GM12878 (cell line): ENCODE data around the gene RAPGEF1. TPM values are rescaled to one million over a fixed set of nuclear protein-coding genes. Genes with fewer than 3 reads are reported as not detected.

ENCODE experiments used
- BACH1 ChIP-seq: fragments of 450-650 bp; IDR thresholded peaks from 2 replicates; pipeline ENCODE4 v1.6.1; 2017; ENCODE audit warnings: mild to moderate bottlenecking, borderline replicate concordance
- CBFB ChIP-seq: IDR thresholded peaks from 2 replicates; pipeline ENCODE4 v1.6.1; 2016; ENCODE audit warnings: antibody characterized with exemption, low read depth
- CHD1 ChIP-seq: IDR thresholded peaks from 2 replicates; pipeline ENCODE4 v1.6.1; 2012; ENCODE audit warnings: low read depth, low read length, improper control_type of control experiment
- ELK1 ChIP-seq: IDR thresholded peaks from 2 replicates; pipeline ENCODE4 v1.6.1; 2012; ENCODE audit warnings: low read depth, low read length, improper control_type of control experiment
- EZH2 ChIP-seq: IDR thresholded peaks from 2 replicates; pipeline ENCODE4 v1.6.1; 2012; ENCODE audit warnings: low read depth, mild to moderate bottlenecking, control low read depth, inconsistent platforms, low read length, borderline replicate concordance; ENCODE audit not compliant: control insufficient read depth
- FOXM1 ChIP-seq: IDR thresholded peaks from 2 replicates; pipeline ENCODE4 v1.6.1; 2012; ENCODE audit warnings: low read depth, mild to moderate bottlenecking, inconsistent platforms, low read length, moderate library complexity
- GABPA ChIP-seq: IDR thresholded peaks from 2 replicates; pipeline ENCODE4 v1.6.1; 2014; ENCODE audit warnings: antibody characterized with exemption, low read depth, mild to moderate bottlenecking, inconsistent platforms
- GATAD2B ChIP-seq: fragments of 450-650 bp; conservative IDR thresholded peaks from 2 replicates; pipeline ENCODE4 v1.6.1; 2017; ENCODE audit warnings: low read depth, mild to moderate bottlenecking, moderate library complexity
- HCFC1 ChIP-seq: fragments of 150-350 bp; IDR thresholded peaks from 2 replicates; pipeline ENCODE4 v1.6.1; 2014; ENCODE audit warnings: low read length
- MEF2A ChIP-seq: IDR thresholded peaks from 2 replicates; pipeline ENCODE4 v1.6.1; 2011; ENCODE audit warnings: low read depth, mild to moderate bottlenecking, low read length, moderate library complexity; ENCODE audit not compliant: insufficient read depth
- MEF2B ChIP-seq: fragments of 450-650 bp; IDR thresholded peaks from 2 replicates; pipeline ENCODE4 v1.6.1; 2018; ENCODE audit warnings: mild to moderate bottlenecking, moderate library complexity; ENCODE audit not compliant: partially characterized antibody, poor library complexity, severe bottlenecking
- MTA2 ChIP-seq: fragments of 450-650 bp; IDR thresholded peaks from 2 replicates; pipeline ENCODE4 v1.6.1; 2016; ENCODE audit warnings: low read depth, mild to moderate bottlenecking, moderate library complexity
- NFYB ChIP-seq: IDR thresholded peaks from 2 replicates; pipeline ENCODE4 v1.6.1; 2011; ENCODE audit warnings: low read depth, mild to moderate bottlenecking, low read length, improper control_type of control experiment, moderate library complexity; ENCODE audit not compliant: insufficient read depth
- RFX5 ChIP-seq: IDR thresholded peaks from 2 replicates; pipeline ENCODE4 v1.6.1; 2011; ENCODE audit warnings: low read depth, low read length, improper control_type of control experiment
- RUNX3 ChIP-seq: IDR thresholded peaks from 2 replicates; pipeline ENCODE4 v1.6.1; 2012; ENCODE audit warnings: low read length, inconsistent platforms
- SP1 ChIP-seq: IDR thresholded peaks from one replicate; pipeline ENCODE4 v1.6.1; 2011; ENCODE audit warnings: low read depth, low read length
- SREBF1 ChIP-seq: IDR thresholded peaks from 2 replicates; pipeline ENCODE4 v1.6.1; 2012; ENCODE audit warnings: mild to moderate bottlenecking, low read length
- SREBF2 ChIP-seq: IDR thresholded peaks from 2 replicates; pipeline ENCODE4 v1.6.1; 2012; ENCODE audit warnings: mild to moderate bottlenecking, low read length
- STAT3 ChIP-seq: IDR thresholded peaks from 2 replicates; pipeline ENCODE4 v1.6.1; 2011; ENCODE audit warnings: low read depth, low read length, improper control_type of control experiment
- TCF3 ChIP-seq: IDR thresholded peaks from 2 replicates; pipeline ENCODE4 v1.6.1; 2012; ENCODE audit warnings: low read depth, mild to moderate bottlenecking, low read length, borderline replicate concordance; ENCODE audit not compliant: insufficient read depth
- ZNF207 ChIP-seq: fragments of 450-650 bp; IDR thresholded peaks from 2 replicates; pipeline ENCODE4 v1.6.1; 2014; ENCODE audit warnings: antibody characterized with exemption, mild to moderate bottlenecking, borderline replicate concordance
- ZNF24 ChIP-seq: fragments of 450-650 bp; IDR thresholded peaks from 2 replicates; pipeline ENCODE4 v1.6.1; 2017; ENCODE audit warnings: antibody characterized with exemption, mild to moderate bottlenecking
- ZNF274 ChIP-seq: IDR thresholded peaks from one replicate; pipeline ENCODE4 v1.8.0; 2011; ENCODE audit not compliant: insufficient read length, insufficient read depth
- polyA plus RNA-seq, 11 experiments: library from polyadenylated mRNA; depleted of rRNA in 4 of 11; unstranded in 6 of 11; stranded (reverse) in 5 of 11; fragments of >200 nt; fragmentation: Nextera tagmentation in 4 of 11; fragmentation: Illumina TruSeq in 1 of 11; extraction: Ambion mirVana in 4 of 11; extraction: Trizol in 1 of 11; gene quantifications; 1 replicate in 1 of 11; 2 replicates in 10 of 11; pipeline versions ENCODE4 v1.2.1 to v1.2.3, GENCODE V29; 2011 to 2016; ENCODE audit warnings: inconsistent platforms in 2 of 11, missing spikeins in 2 of 11, low read depth in 1 of 11
- total RNA-seq, 4 experiments: library from RNA; depleted of rRNA in 3 of 4; stranded (reverse); fragments of >200 nt in 3 of 4; fragmentation: Illumina TruSeq in 1 of 4; extraction: Trizol in 1 of 4; gene quantifications; 2 replicates each; pipeline versions ENCODE4 v1.2.1 to v1.2.3, GENCODE V29; 2013 to 2021
- TF ChIP-seq, protein P1 (sequence below): fragments of 450-650 bp; IDR thresholded peaks from 2 replicates; pipeline ENCODE4 v1.6.1; 2017; ENCODE audit warnings: mild to moderate bottlenecking, low read depth, inconsistent platforms; ENCODE audit not compliant: poor library complexity, severe bottlenecking
- TF ChIP-seq, protein P2 (sequence below): IDR thresholded peaks from 2 replicates; pipeline ENCODE4 v1.6.1; 2011; ENCODE audit warnings: low read depth, low read length, improper control_type of control experiment, borderline replicate concordance
- TF ChIP-seq, protein P3 (sequence below): IDR thresholded peaks from 2 replicates; pipeline ENCODE4 v1.6.1; 2011; ENCODE audit warnings: borderline replicate concordance, low read depth, mild to moderate bottlenecking, moderate library complexity, low read length; ENCODE audit not compliant: insufficient read depth, poor library complexity, severe bottlenecking

The RAPGEF1 gene
- total and polyA plus RNA-seq, 10 of the 15 experiments (the other 5 are each of a cell fraction or from before 2014, with no cell fraction given) = 0.42 to 113 (median 45.9) TPM

GRCh38 chr9:131621551-131622358, 118.1 kb downstream of the RAPGEF1 start (continued):
- TF ChIP-seq, protein P1, sequence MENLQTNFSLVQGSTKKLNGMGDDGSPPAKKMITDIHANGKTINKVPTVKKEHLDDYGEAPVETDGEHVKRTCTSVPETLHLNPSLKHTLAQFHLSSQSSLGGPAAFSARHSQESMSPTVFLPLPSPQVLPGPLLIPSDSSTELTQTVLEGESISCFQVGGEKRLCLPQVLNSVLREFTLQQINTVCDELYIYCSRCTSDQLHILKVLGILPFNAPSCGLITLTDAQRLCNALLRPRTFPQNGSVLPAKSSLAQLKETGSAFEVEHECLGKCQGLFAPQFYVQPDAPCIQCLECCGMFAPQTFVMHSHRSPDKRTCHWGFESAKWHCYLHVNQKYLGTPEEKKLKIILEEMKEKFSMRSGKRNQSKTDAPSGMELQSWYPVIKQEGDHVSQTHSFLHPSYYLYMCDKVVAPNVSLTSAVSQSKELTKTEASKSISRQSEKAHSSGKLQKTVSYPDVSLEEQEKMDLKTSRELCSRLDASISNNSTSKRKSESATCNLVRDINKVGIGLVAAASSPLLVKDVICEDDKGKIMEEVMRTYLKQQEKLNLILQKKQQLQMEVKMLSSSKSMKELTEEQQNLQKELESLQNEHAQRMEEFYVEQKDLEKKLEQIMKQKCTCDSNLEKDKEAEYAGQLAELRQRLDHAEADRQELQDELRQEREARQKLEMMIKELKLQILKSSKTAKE = no peak
- TF ChIP-seq GABPA (no peak), RUNX3 (peak; percentile 61), MTA2 (peak; percentile 59; the same call in 1 of the 2 replicates), HCFC1 (0 out of 2 replicates have a peak, but pooled peaks have one; percentile 12), CHD1 (no peak), EZH2 (no peak), RFX5 (no peak), SP1 (peak; percentile 38), MEF2A (peak; percentile 15; the same call in 1 of the 2 replicates), ZNF207 (no peak), STAT3 (no peak), GATAD2B (peak; percentile 71), MEF2B (peak; percentile 61), NFYB (no peak), ELK1 (no peak), CBFB (peak; percentile 57; the same call in 1 of the 2 replicates), BACH1 (no peak), ZNF24 (0 out of 2 replicates have a peak, but pooled peaks have one; percentile 4), SREBF1 (no peak), SREBF2 (no peak), TCF3 (peak; percentile 45; the same call in 1 of the 2 replicates), ZNF274 (no peak), FOXM1 (peak; percentile 67; the same call in 1 of the 2 replicates)
- TF ChIP-seq, protein P2, sequence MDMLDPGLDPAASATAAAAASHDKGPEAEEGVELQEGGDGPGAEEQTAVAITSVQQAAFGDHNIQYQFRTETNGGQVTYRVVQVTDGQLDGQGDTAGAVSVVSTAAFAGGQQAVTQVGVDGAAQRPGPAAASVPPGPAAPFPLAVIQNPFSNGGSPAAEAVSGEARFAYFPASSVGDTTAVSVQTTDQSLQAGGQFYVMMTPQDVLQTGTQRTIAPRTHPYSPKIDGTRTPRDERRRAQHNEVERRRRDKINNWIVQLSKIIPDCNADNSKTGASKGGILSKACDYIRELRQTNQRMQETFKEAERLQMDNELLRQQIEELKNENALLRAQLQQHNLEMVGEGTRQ = no peak; the same call in 1 of the 2 replicates
- TF ChIP-seq, protein P3, sequence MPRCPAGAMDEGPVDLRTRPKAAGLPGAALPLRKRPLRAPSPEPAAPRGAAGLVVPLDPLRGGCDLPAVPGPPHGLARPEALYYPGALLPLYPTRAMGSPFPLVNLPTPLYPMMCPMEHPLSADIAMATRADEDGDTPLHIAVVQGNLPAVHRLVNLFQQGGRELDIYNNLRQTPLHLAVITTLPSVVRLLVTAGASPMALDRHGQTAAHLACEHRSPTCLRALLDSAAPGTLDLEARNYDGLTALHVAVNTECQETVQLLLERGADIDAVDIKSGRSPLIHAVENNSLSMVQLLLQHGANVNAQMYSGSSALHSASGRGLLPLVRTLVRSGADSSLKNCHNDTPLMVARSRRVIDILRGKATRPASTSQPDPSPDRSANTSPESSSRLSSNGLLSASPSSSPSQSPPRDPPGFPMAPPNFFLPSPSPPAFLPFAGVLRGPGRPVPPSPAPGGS = no peak
